Ishikawa (cell line): ENCODE data around the gene FHIT.

Source experiments
- CREB1 ChIP-seq: IDR thresholded peaks from 2 replicates; pipeline ENCODE4 v1.6.1; 2012; ENCODE audit warnings: low read depth
- EGR1 ChIP-seq: IDR thresholded peaks from 2 replicates; pipeline ENCODE4 v1.6.1; 2012
- EP300 ChIP-seq: IDR thresholded peaks from 2 replicates; pipeline ENCODE4 v1.6.1; 2012; ENCODE audit warnings: borderline replicate concordance
- REST ChIP-seq: IDR thresholded peaks from 2 replicates; pipeline ENCODE4 v1.6.1; 2012; ENCODE audit warnings: low read depth, mild to moderate bottlenecking
- TAF1 ChIP-seq: IDR thresholded peaks from 2 replicates; pipeline ENCODE4 v1.6.1; 2012; ENCODE audit warnings: low read depth, mild to moderate bottlenecking
- TCF12 ChIP-seq: IDR thresholded peaks from 2 replicates; pipeline ENCODE4 v1.6.1; 2012; ENCODE audit warnings: low read depth
- TEAD4 ChIP-seq: IDR thresholded peaks from 2 replicates; pipeline ENCODE4 v1.6.1; 2012
- USF1 ChIP-seq: IDR thresholded peaks from 2 replicates; pipeline ENCODE4 v1.6.1; 2012
- YY1 ChIP-seq: IDR thresholded peaks from 2 replicates; pipeline ENCODE4 v1.6.1; 2012; ENCODE audit warnings: low read depth

DNA sequence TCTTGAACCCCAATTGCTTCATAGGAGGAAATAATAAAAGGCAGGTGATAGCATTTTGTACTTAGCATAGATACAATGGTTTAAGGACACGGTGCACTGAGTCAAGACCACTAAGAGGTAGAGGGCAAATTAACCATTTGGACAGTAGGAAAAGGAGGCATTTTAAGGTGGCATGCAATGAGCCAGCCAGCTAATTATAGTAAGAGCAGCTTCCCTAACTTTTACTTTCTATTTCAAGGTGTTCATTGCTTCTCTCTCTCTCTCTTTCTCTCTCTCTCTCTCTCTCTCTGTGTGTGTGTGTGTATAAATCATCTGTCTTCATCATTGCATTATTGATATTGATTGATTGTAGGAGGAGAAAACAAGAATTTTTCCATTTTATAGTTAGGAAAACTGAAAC lies 1461.0 kb downstream of the FHIT start:
- TF ChIP-seq TEAD4: no peak
- TF ChIP-seq REST: no peak
- TF ChIP-seq USF1: no peak
- no peak for TF ChIP-seq YY1
- TF ChIP-seq CREB1: no peak
- TF ChIP-seq EP300: no peak
- TF ChIP-seq EGR1: no peak
- TF ChIP-seq TCF12: no peak
- no peak for TF ChIP-seq TAF1
